COLO829 (cell line): Measurements from ENCODE around the gene BET1.
"Not testable (repeated sequence)": the region's sequence is repeated elsewhere in the genome, so short reads cannot be mapped to it uniquely, and the experiment has no call there.

ENCODE experiments used
- DNase-seq: peaks from one replicate; pipeline ENCODE4 v3.0.0; 2012; ENCODE audit warnings: low spot score

BET1 gene, protein sequence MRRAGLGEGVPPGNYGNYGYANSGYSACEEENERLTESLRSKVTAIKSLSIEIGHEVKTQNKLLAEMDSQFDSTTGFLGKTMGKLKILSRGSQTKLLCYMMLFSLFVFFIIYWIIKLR

DNA sequence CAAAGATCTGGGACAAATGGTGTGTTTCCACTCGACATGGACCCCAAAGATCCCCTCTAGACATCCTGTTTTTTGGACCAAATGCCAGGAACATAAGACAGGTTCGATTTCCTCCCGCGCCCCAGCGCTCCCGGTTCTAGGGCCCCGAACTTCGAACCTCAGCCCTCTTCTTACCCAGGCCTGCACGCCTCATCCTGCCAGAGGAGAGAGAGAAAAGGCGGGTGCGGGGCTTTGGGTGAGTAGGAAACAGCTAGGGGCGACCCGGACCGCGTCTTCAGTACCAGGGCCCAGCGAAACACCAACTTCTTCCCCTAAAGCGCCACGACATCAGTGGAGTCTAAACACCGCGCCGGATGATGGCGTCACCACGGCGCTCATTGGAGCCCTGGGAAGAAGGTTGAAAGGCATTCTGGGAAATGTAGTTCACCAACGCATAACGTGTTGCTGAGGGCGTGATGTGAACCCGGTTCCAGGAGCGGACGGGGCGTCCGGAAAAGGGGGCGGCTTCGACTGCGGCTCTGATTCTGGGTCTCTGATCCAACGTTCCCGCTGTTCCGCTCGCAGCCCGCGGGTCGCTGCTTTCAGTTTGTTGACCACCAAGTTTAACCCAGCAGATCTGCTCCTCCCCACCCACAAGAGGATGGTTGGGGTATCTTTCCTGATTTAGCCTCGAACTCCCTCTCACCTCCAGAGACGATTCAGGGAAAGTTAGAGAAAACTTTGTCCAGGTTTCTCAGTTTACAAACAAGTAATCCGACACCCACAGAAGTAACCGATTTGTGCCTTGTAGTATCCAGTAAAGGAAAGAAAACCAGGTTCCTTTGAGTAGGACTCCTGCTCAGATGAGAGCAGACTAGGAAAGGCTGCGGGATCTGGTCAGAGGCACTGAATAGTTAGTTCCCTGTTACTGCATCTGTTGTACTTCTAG lies at the start of gene BET1:
Gene BET1 (minus strand): TSS at position 332 of the 928 bp plus-strand sequence. CDS start 139 bp downstream, at position 193.
- DNase-seq, result peak; percentile 94

DNA sequence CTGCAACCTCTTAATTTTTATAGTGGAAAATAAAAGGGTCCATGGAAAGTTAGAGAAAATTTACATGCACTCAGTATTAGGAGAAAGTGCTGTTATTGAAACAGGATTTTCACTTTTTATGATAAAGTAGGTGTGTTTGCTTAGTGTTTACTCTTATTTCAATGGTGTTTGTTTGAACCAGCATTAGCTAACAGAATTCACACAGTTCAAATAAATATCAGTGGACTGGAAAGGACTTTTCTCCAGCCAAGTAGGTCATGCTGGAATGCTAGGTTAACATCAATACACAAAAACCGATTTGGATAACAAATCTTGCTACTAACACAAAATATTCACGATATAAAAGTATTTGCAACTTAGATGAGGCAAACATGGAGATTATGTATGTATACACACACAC lies 49.4 kb upstream of the BET1 start:
- DNase-seq, result no peak

DNA sequence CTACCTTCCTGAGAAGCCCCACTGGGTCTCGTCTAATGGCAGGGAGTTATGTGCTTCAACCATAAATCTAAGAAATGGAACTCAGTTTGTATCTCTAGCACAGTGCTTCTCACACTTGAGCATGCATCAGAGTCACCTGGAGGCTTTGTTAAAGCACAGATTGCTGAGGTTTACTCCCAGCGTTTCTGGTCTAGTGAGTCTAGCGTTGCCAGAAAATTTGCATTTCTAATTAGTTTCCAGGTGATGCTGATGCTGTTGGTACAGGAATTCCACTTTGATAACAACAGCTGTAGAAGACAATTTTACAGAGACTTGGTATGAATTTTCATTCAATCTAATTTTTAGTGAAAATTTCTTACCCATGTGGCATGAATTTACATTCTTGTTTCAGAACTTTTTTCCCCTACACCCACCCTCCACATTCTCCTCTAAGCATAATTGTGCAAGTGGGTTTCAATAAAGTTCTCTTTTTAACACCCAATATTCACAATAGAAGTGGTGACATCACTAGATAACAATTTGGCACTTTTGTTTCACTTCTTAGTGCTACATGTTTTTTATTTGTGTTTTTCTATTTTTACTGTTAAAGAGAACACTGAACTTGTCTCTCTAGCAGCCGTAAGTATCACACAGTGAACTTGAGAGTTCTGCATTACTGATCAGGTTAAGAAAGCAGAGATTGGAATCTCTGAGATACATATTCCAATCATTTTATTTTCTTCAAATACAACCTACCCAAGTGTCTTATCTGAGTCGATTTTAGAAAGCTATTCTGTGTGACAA lies 48.4 kb upstream of the BET1 start:
- no peak for DNase-seq

DNA sequence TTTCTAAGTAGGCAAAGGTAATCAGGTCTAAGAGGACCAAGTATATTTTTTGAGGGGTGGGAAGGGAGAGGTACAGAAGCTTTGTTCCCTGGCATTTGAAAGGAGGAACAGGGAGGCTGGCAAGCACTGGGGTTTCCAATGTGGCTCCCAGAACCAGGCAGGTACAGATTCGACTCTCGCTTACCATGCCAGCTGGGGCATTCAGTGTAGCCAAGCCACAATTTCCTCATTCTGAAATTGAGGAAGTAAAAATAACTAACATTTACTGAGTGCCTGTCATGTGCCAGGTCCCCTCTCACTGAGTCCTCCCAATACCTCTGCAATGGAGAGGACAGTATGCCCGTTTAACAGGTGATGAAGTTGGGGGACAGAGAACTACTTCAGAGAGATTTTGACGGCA lies 45.9 kb upstream of the BET1 start:
- no peak for DNase-seq

DNA sequence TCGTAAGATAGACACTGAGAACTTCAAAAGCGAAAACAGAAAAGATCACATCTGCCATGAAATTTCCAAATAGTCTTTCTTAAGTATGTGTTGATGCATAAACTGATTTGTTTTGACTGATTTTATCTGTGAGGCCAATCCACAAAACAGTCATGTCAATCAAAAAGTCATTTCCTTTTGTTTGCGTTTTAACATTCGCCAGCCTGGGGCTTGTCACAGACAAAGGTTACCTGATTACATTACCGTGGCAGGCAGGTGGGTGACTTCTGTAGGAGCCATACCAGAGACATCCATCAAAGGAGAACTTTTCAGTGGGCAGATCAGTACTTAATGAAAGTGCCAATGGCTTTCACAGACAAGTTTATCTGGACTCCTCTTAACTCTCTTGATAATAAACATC lies 45.5 kb upstream of the BET1 start:
- no peak for DNase-seq

DNA sequence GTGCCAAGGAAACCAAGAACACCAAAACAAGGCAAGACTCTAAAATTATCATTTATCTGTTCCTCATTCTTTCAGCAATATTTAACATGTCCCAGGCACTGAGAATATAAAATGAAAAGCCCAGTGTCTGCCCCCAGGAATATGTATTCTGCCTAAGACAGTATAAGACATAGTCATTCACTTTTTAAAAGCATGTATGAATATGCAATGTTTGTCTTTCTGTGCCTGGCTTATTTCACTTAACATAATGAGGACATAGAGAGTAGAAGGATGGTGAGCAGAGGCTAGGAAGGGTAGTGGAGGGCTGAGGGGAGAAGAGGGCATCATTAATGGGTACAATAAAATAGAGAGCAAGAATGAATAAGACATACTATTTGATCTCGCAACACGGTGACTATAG lies 44.6 kb upstream of the BET1 start:
- DNase-seq, result no peak

DNA sequence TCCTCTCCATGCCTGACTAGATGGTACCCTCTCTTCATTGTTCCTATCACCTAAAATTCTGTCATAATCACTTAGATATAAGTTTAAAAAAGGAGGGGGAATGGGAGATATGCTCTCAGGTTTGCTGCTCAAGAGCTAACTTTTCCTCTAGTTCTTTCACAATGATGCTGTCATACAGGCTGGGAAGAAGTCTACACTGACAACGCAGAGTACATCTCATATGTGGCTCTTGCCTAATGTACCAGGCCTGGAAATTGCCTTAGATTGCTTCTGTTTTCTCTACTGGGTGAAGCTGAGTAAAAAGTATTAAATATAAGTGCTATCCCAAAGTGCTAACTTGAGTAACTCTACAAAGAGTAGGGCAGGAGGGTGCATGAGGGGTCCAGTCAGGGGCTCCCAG lies 43.8 kb upstream of the BET1 start:
- DNase-seq, result no peak

DNA sequence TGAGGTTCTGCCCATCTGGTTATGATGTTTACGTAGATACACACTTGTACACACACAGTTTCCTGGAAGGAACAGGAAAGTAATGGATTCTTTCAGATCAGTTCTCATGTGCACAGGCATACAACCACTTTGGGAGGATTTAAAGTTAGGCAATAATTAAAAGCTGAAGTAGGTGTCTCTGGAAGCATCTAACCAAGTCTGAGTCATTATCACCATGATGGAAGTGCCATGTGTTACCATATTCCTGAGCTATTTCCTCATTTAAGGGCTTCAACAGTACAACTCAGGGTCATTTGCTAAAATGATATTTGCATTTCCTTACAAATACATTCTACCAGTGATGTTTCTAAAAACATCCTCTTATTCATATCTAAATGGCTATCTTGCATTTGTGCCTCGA lies 41.4 kb upstream of the BET1 start:
- DNase-seq, result no peak

DNA sequence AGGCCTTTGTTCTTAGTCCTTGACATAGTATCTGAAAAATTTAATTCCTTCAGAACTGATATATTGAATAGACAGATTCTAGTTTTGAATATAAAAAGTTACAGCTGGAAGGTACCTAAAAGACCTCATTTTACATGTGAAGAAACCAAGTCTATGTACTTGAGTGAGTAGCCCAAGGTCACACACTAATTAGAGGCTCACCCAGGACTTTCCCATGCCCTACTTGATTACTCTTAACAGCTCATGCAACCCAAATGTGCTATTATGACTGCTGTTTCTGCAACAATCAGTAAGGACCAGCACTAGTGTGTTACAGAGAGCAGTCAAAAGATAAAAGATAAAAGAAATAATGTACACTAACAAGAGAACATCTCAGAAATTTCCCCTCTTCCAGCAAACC lies 40.7 kb upstream of the BET1 start:
- no peak for DNase-seq

DNA sequence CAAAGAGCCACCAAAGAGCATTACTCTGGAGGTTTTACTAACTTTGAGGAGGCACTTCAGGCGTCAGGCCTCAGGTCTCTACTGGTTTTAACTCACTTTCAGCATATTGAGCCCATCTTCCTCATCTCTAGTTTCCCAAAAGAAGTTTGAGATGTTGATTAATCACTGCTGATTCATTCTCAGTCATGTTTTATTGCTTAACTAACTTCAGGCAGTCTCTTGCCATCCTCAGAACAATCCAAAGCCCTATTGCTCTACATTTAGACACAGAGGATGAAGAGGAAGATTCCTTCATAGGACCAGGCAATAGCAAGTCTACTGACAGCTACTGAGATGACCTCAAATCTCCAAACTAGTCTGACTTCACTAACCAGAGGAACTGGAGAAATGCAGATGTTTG lies 39.1 kb upstream of the BET1 start:
- no peak for DNase-seq

DNA sequence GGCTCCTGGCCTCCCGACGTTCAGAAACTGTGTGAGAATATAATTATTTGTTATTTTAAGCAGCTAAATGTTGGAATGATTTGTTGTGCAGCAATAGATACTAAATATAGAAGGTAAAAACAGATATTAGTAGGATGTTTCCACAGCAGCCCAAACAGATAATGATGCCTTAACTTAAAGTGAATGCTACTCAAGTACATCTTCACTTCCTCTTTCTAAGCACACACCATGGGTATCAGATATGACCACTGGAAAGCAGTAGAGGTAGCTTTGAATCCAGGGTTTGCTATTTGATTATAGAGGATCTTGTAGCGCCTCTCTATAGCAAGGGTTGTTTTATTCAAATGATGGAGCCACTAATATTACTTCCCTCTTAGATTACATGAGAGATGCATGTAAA lies 38.2 kb upstream of the BET1 start:
- no peak for DNase-seq

DNA sequence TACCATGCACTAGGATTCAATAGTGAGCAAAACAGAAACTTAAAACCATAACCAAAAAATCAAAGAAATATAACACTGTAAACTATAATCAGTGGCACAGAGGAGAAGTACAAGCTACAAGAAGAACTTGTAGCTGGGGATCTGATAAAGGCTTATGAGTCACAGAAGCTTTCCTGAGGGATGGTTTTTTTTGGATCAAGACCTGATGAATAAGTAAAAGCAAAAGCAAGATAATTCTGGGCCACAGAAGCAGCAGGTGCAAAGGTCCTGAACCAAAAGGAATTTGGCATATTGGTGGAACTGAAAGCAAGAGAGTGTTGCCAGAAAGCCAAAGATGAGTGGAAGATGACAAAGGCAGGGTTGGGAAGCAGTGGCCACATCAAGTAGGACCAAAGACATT lies 37.4 kb upstream of the BET1 start:
- DNase-seq, result peak; percentile 35

DNA sequence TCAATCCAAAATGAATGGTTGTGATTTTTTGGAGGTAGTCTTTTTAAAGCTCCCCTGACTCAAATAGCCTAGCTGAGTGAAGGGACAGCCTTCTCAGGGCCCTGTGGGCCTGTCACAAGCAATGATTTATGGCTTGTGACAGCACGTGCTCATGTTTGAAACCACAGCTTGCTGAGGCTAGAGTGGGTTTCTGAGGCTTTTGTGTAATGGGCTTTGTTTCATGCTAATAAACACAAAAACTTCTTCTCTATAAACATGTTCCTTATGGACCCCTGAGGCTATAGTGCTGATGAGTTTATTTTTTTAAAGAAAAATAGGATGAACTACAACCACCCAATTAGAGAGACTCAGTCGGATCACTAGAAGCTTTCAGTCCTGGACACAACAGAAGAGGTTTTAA lies 36.1 kb upstream of the BET1 start:
- peak; percentile 56 for DNase-seq

DNA sequence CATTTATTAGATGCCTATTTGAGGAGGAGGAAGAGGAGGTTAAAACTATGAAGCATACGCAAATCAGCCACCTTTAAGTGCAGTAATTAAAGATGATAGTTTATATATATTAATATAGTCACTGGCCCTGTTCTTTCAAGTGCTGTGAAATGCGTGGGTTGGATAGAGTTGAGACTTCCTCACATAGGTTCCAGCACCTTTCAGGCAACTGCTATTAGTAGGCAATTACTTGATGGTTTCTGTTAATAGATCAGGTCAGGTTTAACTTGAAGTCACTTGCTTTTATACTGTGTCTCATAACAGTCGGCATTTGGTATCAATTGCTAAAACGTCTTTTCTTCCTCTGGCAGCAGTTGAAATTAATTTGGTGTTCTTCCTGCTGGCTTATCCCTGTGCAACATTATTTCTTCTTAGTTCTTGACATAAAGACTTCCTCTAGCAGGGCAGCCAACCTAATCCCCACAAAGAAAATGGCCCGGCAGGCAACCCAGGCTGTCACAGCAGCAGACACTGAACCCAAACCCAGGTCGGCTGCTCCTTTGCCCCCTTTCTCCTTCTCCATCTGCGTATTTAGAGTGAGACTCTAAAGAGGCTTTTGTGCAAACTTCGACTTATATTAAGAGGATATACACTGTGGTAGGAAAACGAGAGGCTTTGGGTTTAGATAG lies 35.3 kb upstream of the BET1 start:
- DNase-seq, result no peak

DNA sequence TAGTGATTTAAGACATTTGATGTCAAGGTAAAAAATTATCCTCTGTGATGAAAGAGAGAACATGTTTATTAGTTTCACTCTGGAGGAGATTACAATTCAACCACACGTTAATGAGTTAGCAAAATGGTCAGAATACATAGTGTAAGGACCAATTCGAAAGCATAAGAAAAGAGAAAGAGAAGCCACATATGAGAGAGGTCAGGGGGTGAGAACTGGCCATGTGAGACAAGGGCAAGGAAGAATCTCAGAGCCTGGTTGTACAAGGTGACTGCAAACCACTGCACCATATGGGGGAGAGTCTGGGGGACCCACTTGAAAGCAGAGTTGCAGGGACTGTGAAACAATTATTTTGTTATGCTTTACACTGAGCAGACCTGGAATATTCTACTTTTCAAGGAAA lies 27.7 kb upstream of the BET1 start:
- DNase-seq, result no peak

DNA sequence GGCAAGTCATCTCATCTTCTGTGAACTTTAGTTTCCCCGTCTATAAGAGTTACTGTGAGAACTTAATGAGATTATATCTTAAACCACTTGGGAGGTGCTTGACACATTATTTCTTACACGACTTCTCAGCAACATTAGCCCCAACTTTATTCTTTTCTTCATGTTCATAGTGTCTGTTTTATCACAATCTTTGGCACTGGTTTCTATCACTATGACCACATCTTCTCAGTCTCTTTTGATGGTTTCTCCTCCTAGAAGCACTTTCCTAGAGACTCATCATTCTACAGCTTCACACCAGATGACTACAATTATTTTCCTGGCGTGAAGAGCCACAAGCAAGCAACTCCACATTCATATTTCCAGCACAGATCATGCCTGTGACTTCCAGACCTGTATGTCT lies 26.5 kb upstream of the BET1 start:
- no peak for DNase-seq

DNA sequence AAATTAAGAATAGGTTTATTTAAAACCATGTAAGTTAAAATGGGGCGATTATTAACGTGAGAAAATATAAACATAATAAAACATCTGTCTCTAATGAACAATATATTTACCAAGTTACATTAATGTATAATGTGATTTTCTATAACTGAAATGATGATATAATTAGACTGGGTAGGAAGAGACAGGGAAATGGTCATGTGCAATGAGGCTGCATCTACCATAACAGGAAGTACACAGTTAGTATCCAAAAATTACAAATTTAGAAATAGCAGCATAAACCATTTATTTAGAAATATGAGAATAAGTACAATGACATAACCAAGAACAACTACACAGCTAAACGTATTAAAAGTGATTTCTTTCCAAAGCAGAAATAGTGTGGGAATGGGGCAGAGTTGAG lies 25.8 kb upstream of the BET1 start:
- DNase-seq, result no peak

DNA sequence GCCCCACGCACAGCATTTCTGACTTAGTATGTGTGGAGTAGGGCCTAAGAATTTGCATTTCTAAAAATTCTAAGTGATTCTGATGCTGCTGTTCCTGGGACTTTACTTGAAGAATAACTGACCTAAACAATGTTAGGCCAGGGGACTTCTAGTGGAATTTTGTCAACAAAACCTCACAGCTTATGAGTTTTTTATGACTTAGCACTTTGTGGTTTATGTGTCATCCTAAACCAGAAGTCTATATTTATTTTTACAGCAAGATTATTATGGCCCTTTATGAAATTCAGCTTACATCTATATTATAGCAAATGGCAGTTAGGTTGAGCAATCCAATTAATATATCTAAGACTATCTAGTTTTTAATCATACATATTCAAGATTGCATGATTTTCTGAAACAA lies 24.6 kb upstream of the BET1 start:
- DNase-seq, result no peak

DNA sequence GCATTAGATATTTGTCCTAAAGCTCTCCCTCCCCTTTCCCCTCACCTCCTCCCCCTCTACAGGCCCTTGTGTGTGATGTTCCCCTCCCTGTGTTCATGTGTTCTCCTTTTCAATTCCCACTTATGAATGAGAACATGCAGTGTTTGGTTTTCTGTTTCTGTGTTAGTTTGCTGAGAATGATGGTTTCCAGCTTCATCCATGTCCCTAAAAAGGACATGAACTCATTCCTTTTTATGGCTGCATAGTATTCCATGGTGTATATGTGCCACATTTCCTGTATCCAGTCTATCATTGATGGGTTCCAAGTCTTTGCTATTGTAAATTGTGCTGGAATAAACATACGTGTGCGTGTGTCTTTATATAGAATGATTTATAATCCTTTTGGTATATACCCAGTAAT lies 22.5 kb upstream of the BET1 start:
- DNase-seq, result not testable (repeated sequence)

DNA sequence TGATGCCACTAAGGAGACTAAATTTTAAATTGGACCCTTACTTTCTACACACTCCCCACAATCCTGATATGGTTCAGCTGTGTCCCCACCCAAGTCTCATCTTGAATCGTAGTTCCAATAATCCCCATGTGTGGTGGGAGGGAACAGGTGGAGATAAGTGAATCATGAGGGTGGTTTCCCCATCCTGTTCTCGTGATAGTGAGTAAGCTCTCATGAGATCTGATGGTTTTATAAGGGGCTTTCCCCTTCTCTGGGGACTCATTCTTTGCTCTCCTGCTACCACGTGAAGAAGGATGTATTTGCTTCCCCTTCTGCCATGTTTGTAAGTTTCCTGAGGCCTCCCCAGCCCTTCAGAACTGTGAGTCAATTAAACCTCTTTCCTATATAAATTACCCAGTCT lies 18.4 kb upstream of the BET1 start:
- DNase-seq, result no peak

DNA sequence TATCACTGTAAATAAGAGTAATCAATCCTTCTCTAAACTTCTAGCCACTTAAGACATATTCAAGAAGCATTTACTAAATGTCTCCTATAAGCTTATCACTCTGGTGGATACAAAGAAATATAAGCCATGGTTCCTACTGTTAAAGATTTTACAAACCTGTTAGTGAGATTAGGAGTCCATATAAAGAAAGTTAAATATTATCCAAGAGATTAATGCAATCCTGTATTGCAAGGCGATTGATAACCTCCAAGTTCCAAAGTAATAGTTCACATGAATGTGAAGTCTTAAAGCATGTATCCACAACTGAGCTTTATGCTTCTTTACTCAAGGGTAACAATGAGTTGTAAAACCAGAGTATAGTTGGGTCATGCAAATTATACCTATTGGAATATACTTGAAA lies 12.6 kb upstream of the BET1 start:
- no peak for DNase-seq

DNA sequence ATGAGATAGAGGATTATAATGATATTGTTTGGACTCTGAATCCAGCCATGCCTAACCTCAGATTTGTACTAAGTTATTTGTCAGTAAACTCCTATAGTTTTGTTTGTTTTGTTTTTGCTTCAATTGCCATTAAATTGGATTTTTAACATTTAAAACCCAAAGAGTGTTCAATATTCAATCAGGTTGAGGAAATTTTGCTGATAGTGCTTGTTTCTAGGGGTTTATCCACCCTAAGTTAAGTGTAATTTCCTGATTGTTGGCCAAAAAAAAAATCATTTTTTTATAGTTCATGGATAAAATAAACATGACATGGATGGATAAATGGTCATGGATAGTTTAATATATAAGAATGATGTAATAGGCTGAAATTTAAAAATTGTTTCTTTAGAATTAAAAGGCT lies 11.4 kb upstream of the BET1 start:
- no peak for DNase-seq

DNA sequence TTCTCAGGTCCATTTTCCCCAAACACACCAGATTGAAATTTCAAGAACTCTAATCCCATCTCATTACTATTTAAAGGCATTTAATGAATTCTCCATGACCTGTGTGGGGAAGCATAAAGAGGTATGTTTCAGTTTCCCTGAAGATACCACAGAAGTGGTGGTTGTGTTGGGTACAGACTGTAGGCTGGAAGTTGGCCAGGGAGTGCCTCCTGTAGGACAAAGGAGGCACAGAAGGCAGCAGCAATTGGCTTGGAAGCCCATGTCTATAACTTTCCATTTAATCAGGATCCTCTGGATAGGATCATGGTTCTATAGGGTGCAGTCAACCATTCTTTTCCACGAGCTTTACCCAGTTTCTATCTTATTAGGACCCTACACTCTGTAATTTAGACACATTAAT lies 8.6 kb upstream of the BET1 start:
- no peak for DNase-seq
